AG04449 (cell line): Measurements from ENCODE around the gene CITED2.
A peak's percentile ranks its signal among the peaks of the same experiment; 100 is the strongest.
"Not testable (repeated sequence)": the region's sequence is repeated elsewhere in the genome, so short reads cannot be mapped to it uniquely, and the experiment has no call there.

Source experiments
- CTCF ChIA-PET: fragments of 350-600 bp; formaldehyde crosslinking; extraction: SDS; loops from one replicate; lab custom pipeline; 2021; ENCODE audit warnings: antibody characterized with exemption; lab: Yijun Ruan, JAX
- POLR2A ChIA-PET: fragments of 400-600, 350-600 bp; formaldehyde crosslinking; extraction: SDS; loops from one replicate; lab custom pipeline; 2020; ENCODE audit warnings: antibody characterized with exemption, inconsistent platforms; lab: Yijun Ruan, JAX
- DNase-seq: peaks from one replicate; pipeline ENCODE4 v3.0.0-alpha.2; 2010; ENCODE audit warnings: low read depth, low spot score
- H3K4me3 ChIP-seq: 2 replicates; pipeline ENCODE4 v1.5.1; 2011; ENCODE audit warnings: low read depth, mild to moderate bottlenecking, control low read depth, low read length
- CTCF ChIP-seq: IDR thresholded peaks from one replicate; pipeline ENCODE4 v1.5.1; 2011; ENCODE audit warnings: mild to moderate bottlenecking, moderate library complexity, low read length, control low read depth, inconsistent platforms; ENCODE audit not compliant: insufficient read depth; ENCODE audit errors: missing control alignments

CITED2 gene

GRCh38 chr6:139364982-139365379 is 9.5 kb downstream of the CITED2 start:
- H3K4me3 ChIP-seq, result no peak overlapping the region
- TF ChIP-seq CTCF, result no peak
- no peak for DNase-seq
- ChIA-PET POLR2A (interaction anchor here (1.0 to 1.4 kb wide), 3 partner anchors 8 to 146 kb away, joined by 3 to 4 read pairs (median 3); partner anchors contain the start of gene CITED2), CTCF (interaction anchor here (0.7 to 4.7 kb wide), 36 partner anchors 10 to 1250 kb away, joined by 3 to 118 read pairs (median 4); partner anchors contain the start of gene REPS1)

- ChIA-PET CTCF (interaction anchor here (0.7 to 4.7 kb wide), 38 partner anchors 9 to 1549 kb away, joined by 3 to 118 read pairs (median 4); partner anchors contain the start of gene REPS1), POLR2A (interaction anchor here (1.0 to 1.4 kb wide), 3 partner anchors 9 to 145 kb away, joined by 3 to 4 read pairs (median 3); partner anchors contain the start of gene CITED2)
- no peak overlapping the region for H3K4me3 ChIP-seq
- peak; percentile 16 for TF ChIP-seq CTCF
- DNase-seq, result no peak
Measured at GRCh38 chr6:139364302-139364981, 10.0 kb downstream of the CITED2 start.

GRCh38 chr6:139363797-139364196 is 10.7 kb downstream of the CITED2 start:
- not testable (repeated sequence) for H3K4me3 ChIP-seq, DNase-seq
- POLR2A ChIA-PET, result interaction anchor here (1.1 to 1.4 kb wide), 2 partner anchors 9 to 145 kb away, joined by 3 to 4 read pairs; no protein-coding TSS in a partner anchor
- CTCF ChIA-PET, result interaction anchor here (0.8 to 4.7 kb wide), 22 partner anchors 9 to 1247 kb away, joined by 3 to 118 read pairs (median 4); no protein-coding TSS in a partner anchor

GRCh38 chr6:139363123-139363522 is 11.3 kb downstream of the CITED2 start:
- CTCF ChIA-PET, result interaction anchor here (1.5 to 2.9 kb wide), 3 partner anchors 133 to 548 kb away, joined by 8 to 24 read pairs (median 9); no protein-coding TSS in a partner anchor
- POLR2A ChIA-PET, DNase-seq, H3K4me3 ChIP-seq: not testable (repeated sequence)

GRCh38 chr6:139361211-139361610 is 13.2 kb downstream of the CITED2 start:
- ChIA-PET CTCF (interaction anchor here (0.9 to 3.0 kb wide), 8 partner anchors 11 to 546 kb away, joined by 3 to 21 read pairs (median 4); no protein-coding TSS in a partner anchor), POLR2A (no interaction called here)
- no peak for DNase-seq
- H3K4me3 ChIP-seq, result no peak overlapping the region
- TF ChIP-seq CTCF, result no peak

- no peak overlapping the region for H3K4me3 ChIP-seq
- ChIA-PET CTCF (interaction anchor here (1.4 to 5.0 kb wide), 2 partner anchors 8 to 137 kb away, joined by 3 to 21 read pairs; no protein-coding TSS in a partner anchor), POLR2A (interaction anchor here (0.6 kb wide), 1 partner anchor 179 kb away, joined by 3 read pairs; no protein-coding TSS in a partner anchor)
- no peak for DNase-seq
- no peak for TF ChIP-seq CTCF
Measured at GRCh38 chr6:139356924-139357323, 17.5 kb downstream of the CITED2 start.
